GM10847 (cell line): ENCODE measurements around the gene ZFPL1.

Source experiments
- POLR2A ChIP-seq: IDR thresholded peaks from 2 replicates; pipeline ENCODE4 v1.6.1; 2011; ENCODE audit not compliant: insufficient read length; ENCODE audit errors: extremely low read depth

ZFPL1 gene

GRCh38 chr11:65058012-65058411 is 26.0 kb upstream of the ZFPL1 start:
- TF ChIP-seq POLR2A, result no peak

GRCh38 chr11:65058419-65059054 is 25.5 kb upstream of the ZFPL1 start, which contains the start of gene NAALADL1:
NAALADL1 (minus strand) TSS chr11:65058553; CDS start chr11:65058521, 32 bp downstream.
- no peak for TF ChIP-seq POLR2A

GRCh38 chr11:65059523-65059922 is 24.5 kb upstream of the ZFPL1 start:
- no peak for TF ChIP-seq POLR2A

DNA sequence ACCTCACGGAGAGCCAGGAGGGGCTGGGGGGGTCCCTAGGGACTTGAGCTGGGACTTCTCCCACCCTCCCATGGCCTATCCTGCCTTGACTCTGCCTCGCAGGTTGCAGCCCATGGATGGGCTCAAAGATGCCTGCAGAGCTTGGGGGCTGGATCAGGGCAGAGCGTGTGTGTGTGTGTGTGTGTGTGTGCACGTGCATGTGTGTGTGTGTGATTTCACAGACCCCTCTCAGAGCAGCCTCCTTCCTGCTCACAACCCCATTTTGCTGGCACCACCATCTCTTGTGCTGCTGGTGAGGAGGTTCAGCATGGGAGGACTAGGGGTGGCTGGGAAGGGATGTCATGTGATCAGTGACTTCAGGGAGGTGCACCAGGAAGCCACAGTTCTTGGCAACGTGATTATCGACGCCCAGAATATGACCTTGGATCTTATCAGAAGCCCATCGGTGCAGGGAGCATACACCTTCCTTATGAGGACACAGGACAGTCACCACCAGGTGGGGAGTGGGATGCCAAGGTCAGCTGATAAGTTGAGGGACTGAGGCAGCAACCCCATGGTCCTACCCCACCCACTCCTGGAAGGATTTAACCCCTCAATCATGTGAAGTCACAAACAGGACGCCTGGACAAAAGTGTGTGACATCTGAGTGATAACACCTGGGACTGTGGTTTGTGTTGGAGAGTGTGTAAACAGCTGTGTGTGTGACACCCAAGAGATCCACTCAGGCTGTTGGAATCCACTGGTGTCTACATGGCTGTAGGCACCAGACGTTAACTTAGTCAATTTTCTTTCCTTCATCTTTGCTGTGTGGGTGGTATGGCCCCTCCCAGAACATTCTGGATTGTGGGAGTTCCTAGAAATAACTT is 23.8 kb upstream of the ZFPL1 start:
- TF ChIP-seq POLR2A, result no peak

GRCh38 chr11:65060913-65061408 is 23.1 kb upstream of the ZFPL1 start:
- no peak for TF ChIP-seq POLR2A

- no peak for TF ChIP-seq POLR2A
Observed at GRCh38 chr11:65063532-65063931, 20.5 kb upstream of the ZFPL1 start.

- no peak for TF ChIP-seq POLR2A
Observed at GRCh38 chr11:65064847-65065240, 19.2 kb upstream of the ZFPL1 start.

DNA sequence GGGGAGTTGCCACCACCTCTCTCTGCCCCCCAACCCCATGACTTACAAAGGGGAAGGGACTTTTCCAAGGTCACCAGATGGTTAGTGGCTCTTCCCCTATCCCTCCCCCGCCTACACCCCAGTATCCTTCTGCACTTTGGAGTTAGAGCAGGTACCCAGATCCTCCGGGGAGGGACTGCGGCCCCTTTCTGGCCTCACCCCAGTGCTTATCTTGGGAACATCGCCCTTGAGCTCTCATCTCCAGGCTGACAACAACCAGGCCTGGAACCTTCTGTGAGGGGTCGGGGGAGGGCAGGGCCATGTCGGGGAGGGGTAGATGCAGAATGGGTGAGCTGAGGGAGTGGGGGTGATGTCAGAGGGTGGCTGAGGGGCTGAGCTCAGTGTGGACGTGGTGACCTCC is 18.2 kb upstream of the ZFPL1 start:
- TF ChIP-seq POLR2A, result no peak

GRCh38 chr11:65066315-65066714 is 17.7 kb upstream of the ZFPL1 start:
- no peak for TF ChIP-seq POLR2A

DNA sequence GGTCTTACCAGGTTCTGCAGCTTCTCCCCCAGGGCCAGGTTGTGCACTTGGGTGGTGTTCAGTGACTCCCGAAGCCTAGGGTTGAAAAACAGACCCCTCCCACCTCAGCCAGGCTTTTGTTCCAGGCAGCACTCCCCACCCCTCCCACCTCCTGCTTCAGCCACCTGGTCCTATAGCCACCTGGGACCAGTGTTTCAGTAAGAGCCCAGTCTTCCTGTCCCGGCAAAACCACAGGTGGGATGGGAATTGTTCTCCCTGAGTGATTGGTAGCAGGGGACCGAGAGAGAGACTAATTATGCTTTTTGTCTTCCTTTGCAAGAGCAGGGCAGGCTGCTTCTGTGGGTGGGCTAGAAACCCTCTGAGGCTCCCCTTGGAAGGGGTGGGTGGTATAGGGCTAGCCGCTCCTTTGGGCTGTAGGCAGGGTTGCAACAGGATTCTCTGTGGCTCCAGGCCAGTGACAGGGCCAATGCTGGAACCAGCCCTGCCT is 17.2 kb upstream of the ZFPL1 start:
- TF ChIP-seq POLR2A, result no peak

GRCh38 chr11:65067446-65067845 is 16.6 kb upstream of the ZFPL1 start:
- no peak for TF ChIP-seq POLR2A

DNA sequence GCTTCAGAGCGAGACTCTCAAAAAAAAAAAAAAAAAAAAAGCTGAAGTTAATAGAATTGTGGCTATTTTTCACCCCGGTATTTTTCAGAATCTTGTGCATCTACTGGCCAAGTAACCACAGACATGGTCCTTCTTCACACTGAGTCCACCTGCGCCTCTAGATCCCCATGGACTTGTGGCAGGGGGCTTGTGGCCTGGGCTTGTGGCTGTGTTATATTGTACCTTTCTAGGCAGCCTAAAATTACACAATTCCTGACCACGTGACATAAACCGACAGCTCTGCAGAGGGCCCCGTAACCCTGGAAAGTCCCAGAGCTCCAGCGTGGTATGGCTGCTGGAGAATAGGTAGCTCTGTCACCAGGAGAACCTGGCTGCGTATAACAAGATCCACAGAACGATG is 14.8 kb upstream of the ZFPL1 start:
- TF ChIP-seq POLR2A, result no peak

- TF ChIP-seq POLR2A, result no peak
Observed at GRCh38 chr11:65071907-65072630, 12.0 kb upstream of the ZFPL1 start.

- TF ChIP-seq POLR2A, result no peak
Observed at GRCh38 chr11:65072631-65072966, 11.4 kb upstream of the ZFPL1 start.

DNA sequence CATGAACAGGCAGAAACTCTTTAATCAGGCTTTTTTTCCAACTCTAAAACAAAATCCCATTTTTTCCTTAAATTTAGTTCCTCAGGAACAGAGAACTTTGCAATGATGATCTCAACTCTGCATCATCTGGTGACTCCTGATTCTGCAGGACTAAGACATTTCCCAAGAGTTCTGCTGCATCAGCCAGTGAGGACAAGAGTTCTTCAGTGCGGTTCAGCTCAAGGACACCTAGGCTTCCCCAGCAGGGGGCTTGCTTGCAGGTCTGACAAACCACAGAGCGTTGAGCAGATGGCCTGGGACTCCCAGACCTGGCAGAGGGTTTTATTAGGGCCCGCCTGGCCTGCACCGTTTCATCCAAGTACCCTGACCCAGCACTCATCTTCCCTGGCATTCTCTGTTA is 6.6 kb upstream of the ZFPL1 start:
- TF ChIP-seq POLR2A, result no peak

GRCh38 chr11:65078151-65078550 is 5.9 kb upstream of the ZFPL1 start:
- TF ChIP-seq POLR2A, result no peak

- TF ChIP-seq POLR2A, result no peak
Observed at GRCh38 chr11:65078786-65079342, 5.2 kb upstream of the ZFPL1 start.
